ENCODE data around the gene AP1S2.

DNA sequence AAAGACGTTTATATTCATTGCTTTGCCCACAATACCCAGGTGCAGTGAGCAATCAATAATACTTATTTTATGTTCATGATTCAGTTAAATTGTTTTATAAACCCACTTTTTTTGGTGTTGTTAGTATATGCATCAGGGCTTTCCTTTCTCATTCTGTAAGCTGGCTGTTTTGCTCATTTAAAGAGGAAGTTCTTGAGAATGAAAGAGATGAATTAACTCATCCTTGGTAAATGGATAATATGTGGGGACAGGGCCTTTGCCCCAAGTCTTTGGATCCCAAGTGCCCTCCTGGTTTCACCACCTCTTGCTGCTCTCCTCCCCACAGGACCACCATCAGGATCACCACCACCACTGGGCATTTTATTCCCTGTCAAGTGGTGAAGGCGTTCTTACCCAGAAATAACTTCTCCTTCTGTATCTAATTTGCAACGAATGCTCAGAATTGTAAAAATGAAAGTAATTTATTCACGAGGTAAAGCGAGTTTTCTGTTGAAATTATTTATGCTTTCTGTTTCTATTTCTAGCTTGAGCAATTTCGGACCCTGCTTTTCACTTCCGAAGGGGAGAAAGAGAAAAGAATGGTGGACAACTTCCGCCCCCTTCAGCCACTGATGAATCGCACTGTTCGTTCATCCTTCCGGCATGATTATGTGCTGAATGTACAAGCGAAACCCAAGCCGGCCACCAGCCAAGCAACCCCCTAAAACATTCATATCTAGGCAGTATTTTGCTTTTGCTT lies 72.5 kb downstream of the AP1S2 start:
- TF ChIP-seq, protein P1, sequence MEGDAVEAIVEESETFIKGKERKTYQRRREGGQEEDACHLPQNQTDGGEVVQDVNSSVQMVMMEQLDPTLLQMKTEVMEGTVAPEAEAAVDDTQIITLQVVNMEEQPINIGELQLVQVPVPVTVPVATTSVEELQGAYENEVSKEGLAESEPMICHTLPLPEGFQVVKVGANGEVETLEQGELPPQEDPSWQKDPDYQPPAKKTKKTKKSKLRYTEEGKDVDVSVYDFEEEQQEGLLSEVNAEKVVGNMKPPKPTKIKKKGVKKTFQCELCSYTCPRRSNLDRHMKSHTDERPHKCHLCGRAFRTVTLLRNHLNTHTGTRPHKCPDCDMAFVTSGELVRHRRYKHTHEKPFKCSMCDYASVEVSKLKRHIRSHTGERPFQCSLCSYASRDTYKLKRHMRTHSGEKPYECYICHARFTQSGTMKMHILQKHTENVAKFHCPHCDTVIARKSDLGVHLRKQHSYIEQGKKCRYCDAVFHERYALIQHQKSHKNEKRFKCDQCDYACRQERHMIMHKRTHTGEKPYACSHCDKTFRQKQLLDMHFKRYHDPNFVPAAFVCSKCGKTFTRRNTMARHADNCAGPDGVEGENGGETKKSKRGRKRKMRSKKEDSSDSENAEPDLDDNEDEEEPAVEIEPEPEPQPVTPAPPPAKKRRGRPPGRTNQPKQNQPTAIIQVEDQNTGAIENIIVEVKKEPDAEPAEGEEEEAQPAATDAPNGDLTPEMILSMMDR (IDR thresholded peaks at IDR 0.05) = no peak
- TF ChIP-seq POLR2A (IDR thresholded peaks at IDR 0.05) (no peak), EP300 (IDR thresholded peaks at IDR 0.05) (no peak)
